GM18870 (cell line): ENCODE data around the gene RNF146.
"Not testable (repeated sequence)": the region's sequence is repeated elsewhere in the genome, so short reads cannot be mapped to it uniquely, and the experiment has no call there.

Experiments
- ATAC-seq: cut with Tn5 transposase; IDR thresholded peaks from one replicate; pipeline ENCODE4 v1.9.1; 2021; ENCODE audit warnings: moderate library complexity; ENCODE audit not compliant: unreplicated experiment

Gene RNF146

GRCh38 chr6:127266178-127266891 is at the start of gene RNF146:
Gene RNF146, plus strand, starts transcription at chr6:127266864. Its CDS starts 13,475 bp downstream, at chr6:127280339.
- peak; percentile 86 for ATAC-seq

GRCh38 chr6:127219869-127220268 is 46.8 kb upstream of the RNF146 start:
- ATAC-seq: no peak

GRCh38 chr6:127221201-127221600 is 45.5 kb upstream of the RNF146 start:
- ATAC-seq: no peak

- ATAC-seq: no peak
Measured at GRCh38 chr6:127222418-127222817, 44.2 kb upstream of the RNF146 start.

GRCh38 chr6:127225497-127225896 is 41.2 kb upstream of the RNF146 start:
- ATAC-seq: no peak

- ATAC-seq: not testable (repeated sequence)
Measured at GRCh38 chr6:127233819-127234218, 32.8 kb upstream of the RNF146 start.

GRCh38 chr6:127243501-127243900 is 23.2 kb upstream of the RNF146 start:
- ATAC-seq: no peak

- ATAC-seq: no peak
Measured at GRCh38 chr6:127247114-127248096, 19.3 kb upstream of the RNF146 start.

GRCh38 chr6:127249621-127250020 is 17.0 kb upstream of the RNF146 start:
- ATAC-seq: no peak

GRCh38 chr6:127255286-127255685 is 11.4 kb upstream of the RNF146 start:
- ATAC-seq: no peak

- no peak for ATAC-seq
Measured at GRCh38 chr6:127262896-127263295, 3.8 kb upstream of the RNF146 start.

GRCh38 chr6:127263481-127263880 is 3.2 kb upstream of the RNF146 start:
- ATAC-seq: no peak

GRCh38 chr6:127266892-127267645 is 405 bp downstream of the RNF146 start:
- peak; percentile 54 for ATAC-seq

- ATAC-seq: peak; percentile 7
Measured at GRCh38 chr6:127267646-127268625, 1.3 kb downstream of the RNF146 start.

- ATAC-seq: no peak
Measured at GRCh38 chr6:127272576-127272975, 5.9 kb downstream of the RNF146 start.

- no peak for ATAC-seq
Measured at GRCh38 chr6:127273499-127273898, 6.8 kb downstream of the RNF146 start.

- no peak for ATAC-seq
Measured at GRCh38 chr6:127276331-127276730, 9.7 kb downstream of the RNF146 start.

- ATAC-seq: no peak
Measured at GRCh38 chr6:127277878-127278843, 11.5 kb downstream of the RNF146 start.

- no peak for ATAC-seq
Measured at GRCh38 chr6:127279815-127280214, 13.2 kb downstream of the RNF146 start.
